NK-92 (cell line): ENCODE results near the gene TSSK6.

Source experiments
- DNase-seq: peaks from one replicate; lab custom pipeline; 2025; ENCODE audit not compliant: unreplicated experiment; lab: John Stamatoyannopoulos, UW

The TSSK6 gene

DNA sequence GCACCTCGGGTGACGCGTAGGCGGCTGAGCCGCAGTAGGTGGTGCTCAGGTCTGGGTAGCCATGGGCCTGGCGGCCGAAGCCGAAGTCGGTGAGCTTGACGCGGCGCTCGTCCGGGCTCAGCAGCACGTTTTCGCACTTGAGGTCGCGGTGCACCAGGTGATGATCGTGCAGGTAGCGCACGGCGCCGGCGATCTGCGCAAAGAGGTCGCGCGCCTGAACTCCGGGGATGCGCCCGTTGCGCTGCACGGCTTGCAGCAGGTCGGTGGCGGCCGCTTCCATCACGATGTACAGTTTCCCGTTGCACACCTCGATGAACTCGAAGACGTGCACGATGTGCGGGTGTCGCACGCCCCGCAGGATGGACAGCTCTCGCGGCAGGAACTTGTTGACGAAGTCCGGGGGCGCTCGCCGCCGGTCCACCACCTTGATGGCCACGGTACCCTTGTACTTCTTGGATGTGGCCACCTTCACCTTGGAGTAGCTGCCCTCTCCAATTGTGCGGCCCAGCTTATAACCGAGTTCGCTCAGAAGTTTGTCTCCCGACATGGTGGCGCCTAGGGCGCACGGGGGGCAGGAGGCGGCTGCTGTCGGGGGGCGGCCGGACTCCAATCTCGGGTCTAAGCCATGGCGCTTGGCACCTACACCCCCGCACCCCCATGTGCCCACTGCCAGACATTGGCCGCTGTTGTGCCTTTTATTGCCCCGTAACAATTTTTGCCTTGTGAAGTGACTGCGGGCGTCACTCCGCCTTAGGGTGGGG, at the start of gene TSSK6:
TSS of gene TSSK6 (minus strand) at position 668 of the 761 bp plus-strand sequence. CDS start at position 547, 121 bp downstream.
- DNase-seq, result no peak

DNA sequence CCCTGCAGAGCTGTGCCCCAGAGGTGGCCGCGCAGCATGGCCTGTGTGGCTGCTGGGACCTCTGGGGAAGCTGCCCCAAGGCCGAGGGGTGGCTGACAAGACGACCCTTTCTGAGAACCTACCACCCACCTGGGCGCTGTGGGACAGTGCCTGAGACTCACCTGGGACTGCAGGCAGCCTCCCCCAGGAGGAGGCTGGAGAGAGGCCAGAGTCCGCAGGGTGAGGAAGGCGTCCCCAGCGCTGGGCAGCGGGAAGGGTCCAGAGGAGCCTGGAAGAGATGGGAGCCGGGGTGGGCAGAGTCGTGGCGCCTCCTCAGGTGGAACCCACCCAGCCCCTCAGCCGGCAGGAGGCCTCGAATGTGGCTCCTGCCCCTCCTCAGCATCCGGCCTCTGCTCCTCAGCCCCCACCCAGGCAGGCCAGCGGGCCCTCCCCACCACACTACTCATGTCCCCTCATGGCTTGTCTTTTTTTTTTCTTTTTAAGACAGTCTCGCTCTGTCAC, 48.0 kb upstream of the TSSK6 start:
- no peak for DNase-seq

DNA sequence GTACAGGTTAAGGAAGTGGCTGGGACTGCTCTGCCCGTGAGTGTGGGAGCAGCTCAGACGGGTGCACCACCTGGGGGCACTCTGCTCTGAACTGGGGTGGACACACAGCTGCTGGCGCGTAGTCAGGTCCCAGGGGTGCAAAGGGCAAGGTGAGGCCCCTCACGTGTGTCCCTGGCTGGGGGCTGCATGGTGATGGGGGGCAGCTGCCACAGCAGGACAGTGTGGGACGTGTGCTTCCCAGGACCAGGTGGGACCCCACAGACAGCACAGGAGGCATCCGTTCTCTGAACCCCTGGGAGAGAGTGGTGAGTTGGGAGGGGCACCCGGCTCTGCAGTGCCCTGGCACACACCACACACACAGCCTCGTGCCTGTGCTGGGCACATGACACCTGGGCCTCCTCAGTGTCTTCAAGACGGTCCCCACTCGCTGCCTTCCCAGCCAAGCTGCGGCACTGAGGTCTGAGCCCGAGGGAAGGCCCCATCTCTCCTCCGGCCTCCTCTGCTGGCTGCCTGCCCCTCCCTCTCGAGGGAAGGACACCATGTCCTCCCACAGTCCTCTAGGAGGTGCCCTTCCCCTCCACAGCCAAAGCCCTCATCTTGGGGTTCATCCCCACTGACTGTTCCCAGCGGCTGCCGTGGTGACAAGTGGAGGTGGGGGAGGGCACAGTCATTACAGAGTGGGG, 47.5 kb upstream of the TSSK6 start:
- no peak for DNase-seq

DNA sequence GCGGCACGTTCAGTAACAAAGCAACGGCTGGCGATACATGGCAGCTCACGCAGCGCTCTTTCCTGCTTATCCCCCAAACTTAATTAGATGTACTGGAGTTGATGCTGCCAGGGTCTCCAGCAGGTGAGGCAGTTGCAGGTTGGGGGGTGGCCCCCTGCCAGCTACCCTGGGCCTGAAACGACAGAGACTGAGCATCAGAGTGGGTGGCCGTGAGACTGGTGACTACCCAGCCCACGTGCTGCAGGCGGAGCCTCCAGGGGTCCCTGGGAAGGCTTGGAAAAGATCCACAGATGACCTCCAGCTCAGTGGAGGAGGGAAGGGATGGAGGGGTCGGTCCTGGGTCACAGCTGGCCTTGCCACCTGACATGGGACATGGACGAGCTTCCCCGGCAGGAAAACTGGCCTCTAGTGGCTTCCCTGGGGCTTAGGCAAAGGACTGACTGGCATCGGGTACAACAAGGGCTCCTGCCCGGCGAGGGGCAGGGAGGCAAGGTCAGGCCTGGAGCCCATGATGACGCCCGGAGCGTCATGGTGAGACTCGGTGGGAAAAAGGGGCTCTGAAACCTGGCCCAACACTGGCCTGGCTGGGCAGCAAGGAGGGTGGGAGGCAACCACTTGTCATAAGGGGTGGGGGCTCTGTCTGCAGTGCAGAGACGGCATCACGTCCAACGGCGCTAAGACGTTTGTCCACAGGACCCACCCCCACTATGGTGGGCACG, 46.8 kb upstream of the TSSK6 start:
- no peak for DNase-seq

DNA sequence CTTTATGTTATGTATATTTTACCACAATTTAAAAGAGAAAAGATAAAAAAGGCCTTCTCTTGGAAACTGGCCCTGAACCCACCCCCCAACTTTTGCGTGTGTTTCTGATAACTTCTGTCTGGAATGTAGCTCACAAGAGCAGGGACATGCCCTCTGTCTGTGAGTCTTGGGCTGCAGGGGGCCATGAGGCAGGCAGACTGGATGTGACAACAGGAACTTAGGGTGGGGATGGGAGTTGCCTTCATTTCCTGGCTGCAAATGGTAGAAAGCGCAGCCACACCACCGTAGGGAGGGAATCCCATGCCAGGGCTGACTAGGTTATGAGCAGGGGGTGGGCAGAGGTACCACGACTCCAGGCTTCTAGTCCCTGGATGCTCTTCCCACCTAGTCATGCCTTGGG, 44.6 kb upstream of the TSSK6 start:
- DNase-seq, result no peak

DNA sequence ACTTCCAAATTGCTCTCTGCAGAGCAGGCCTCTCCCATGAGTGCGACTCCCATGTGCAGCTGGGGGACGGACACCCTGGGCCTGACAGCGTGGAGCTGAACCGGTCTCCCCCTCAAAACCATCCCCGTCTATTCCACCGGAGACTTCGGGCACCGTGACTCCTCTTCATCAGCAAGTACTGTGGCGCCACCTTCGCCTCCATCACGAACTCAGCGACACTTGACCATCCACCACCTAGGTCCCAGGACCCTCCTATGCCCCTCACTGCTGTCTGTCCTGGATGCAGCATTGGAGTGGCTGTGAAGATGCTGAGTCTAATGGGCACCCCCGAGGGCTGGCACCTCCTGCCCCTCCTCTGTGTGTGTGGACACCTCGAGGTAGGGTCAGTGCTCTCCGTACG, 43.3 kb upstream of the TSSK6 start:
- DNase-seq, result no peak

DNA sequence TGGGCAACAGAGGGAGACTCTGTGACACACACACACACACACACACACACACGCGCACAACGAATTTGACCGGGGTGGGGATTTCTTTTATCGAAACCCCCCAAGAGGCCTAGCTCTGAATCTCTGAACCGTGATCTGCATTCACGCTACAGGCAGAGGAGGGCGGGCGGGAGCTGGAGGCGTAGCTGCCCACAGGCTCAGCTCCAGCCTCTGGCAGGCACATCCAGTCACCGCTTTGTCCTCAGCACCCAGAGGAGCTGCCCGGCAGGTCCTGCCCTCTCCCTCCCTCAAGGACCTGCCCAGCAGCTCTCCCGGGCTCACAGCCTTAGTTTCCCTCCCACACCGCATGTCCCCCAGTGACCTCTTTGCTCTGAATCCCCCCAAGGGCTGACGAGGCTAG, 42.7 kb upstream of the TSSK6 start:
- DNase-seq, result no peak

DNA sequence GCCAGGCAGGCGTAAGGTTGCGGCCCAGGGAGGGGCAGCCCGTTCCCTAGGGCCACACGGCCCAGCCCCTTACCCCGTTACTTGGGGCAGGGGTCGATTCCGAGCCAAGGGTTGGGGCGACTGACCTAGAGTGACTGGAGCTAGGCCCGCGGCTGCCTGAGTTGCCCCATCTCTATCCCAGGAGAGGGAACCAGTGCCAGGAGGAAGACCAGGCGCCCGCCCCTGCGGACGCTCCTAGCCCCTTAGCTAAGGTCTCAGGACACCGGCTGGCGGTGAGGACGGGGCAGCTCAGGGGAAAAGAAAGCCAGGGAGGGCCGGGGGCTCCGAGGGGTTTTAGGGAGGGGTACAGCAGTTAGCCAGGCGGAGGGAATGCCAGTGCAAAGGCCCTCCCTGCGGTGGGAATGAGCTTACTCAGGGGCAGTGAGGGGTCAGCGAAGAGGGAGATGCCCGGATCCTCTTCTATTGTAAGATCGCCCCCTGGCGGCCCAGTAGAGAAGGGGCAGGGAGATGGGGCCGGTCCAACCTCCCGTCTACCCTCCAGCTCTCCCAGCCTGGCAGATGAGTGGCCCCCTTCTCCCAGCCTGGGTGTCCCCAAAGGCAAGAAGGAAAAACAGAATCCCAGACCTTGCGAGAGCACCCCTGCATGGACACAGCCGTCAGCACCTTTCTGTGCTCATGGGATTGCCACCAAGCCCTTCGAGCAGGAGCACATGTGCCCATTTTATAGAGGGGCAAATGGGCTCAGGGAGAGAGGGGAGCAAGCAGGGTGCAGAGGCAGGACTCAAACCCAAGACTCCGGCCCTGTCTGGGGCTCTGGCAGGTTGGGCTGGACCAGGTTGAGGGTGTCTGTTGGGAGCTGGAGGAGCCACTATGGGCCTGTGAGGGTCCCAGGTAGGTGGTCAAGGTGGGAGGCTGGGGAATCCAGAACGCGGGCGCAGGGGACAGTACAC, 39.0 kb upstream of the TSSK6 start:
- DNase-seq, result no peak

DNA sequence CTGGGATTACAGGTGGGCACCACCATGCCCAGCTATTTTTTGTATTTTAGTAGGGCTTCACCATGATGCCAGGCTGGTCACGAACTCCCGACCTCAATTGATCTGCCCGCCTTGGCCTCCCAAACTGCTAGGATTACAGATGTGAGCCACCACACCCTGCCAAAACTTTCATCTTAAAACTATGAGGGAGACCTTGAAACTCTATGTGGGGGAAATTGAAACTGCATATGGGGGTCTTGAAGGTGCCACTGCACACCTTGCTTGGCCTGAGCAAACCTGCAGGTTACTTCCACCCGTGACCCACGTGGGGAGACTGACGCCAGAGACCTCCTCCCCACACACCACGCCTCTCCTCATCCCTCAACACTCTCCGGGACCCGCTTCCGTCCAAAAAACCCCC, 38.3 kb upstream of the TSSK6 start:
- no peak for DNase-seq

DNA sequence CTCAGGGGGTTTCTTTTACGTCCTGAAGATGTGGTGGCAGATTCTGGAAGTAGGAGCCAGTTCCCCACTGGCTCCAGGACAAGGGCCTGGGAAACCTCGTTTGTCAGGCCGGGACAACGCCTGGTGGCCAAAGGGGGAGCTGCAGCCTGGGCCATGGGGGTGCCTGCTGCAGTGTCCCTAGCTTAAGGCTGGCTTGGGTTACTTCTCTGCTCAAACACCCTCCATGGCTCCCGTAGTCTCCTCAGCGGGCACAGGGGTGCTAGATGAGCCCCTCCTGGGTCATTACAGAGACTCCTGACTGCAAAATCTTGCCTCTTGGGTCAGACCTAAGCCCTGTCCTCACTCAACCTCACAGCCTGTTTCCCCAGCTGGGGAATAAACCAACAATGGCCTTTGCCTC, 37.5 kb upstream of the TSSK6 start:
- DNase-seq, result no peak

DNA sequence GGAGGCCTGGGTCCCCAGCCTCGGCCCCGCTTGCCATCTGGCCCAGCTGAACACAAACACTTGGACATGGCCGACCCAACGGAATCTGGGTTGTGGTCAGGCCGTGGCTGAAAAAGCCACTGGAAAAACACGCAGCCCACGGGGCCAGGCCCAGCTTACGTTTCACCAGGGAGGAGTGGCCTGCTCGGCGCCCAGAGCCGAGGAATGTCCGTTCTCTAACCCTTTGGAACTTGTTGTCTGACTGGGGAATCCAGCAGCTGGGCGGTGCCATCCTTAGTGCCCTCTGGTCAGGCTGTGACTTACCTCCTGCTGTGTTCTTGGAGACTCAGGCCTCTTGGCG, 36.5 kb upstream of the TSSK6 start:
- DNase-seq, result no peak

DNA sequence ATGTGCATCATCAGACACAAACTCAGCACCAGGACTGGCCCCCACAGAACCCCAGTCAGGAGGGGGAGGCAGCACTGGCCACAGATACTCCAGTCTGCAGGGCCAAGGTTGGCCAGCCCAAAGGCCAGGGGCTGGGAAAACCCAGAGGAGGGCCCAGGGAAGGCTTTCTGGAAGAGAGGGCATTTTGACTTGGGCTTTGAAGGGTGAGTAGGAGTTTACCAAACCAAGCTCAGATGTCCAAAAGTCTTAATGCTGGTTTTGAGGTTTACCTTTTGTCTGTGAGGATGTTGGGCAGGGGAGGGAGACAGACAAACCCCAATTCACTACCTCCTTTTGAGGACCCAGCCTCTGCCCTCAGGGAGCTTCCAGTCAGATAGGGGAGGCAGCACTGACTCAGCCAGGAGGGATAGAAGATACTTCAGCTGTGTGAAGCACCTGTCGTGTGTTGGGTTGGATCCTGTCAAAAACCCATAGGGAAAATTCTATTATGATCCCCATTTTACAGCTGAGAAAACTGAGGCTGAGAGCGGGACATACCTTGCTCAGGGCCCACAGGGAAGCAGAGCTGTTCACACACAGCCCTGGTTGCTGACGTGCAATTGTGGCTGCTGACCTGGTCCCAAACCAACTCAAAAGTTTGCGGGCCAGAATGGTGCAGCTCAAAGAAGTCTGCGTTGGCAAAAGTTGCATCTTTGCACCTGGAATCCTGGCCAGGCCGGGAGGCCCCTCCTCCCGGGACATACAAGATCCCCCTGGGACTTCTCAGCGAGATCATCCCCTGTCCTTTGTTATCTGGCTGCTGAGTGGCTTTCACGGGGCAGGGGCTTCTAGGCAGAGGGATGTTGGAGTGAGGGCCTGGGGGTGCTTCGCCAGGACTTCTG, 35.9 kb upstream of the TSSK6 start:
- DNase-seq, result no peak

DNA sequence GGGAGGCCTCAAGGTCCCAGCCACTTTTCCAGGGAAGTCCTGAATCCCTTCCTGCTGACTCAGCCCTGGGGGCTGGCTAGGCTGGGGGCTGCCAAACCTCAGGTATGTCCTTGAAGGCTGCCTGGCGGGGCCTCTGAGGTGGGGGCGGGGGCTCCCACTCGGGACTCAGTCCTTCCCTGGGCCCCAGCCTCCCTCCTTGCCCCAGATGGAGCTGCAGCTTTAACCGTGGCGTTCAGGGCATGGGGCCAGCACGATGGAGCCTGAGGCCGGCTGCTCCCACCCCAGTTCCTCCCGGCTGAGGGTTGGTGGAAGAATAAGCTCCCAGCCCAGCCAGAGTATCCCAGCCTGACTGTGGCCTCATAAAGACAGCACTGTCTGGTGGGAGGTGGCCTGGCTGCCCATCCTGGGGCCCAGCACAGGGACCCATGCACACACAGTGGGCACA, 35.2 kb upstream of the TSSK6 start:
- DNase-seq, result no peak

DNA sequence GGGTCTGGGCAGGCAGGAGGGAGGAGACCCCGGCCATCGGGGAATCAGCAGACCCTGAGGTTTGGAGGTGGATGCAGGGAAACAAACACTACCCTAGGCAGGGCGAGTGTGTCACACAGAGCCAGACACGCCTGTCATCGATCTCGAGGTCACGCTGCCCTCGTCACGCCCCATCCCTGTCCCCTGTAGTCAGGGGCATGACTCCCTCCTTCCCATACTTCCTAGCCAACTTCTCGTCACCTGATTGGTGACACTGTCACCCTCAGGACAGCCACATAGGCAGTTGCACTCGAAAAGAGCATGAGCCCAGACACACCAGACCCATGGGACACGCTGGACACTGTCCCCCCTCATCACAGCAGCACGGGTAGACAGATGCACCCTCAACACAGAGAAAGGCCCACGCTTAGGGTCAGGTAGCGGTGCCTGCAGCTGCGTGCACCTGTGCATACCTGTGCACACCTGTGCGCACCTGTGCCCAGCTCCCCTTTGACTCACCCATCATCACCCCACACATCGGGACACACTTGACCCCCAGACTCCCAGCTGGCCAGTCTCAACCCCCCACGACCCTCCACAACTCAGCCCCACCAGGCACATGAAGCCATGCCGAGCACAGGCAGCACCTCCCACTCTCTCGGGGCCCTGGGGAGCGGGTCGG, 34.6 kb upstream of the TSSK6 start:
- DNase-seq, result no peak

DNA sequence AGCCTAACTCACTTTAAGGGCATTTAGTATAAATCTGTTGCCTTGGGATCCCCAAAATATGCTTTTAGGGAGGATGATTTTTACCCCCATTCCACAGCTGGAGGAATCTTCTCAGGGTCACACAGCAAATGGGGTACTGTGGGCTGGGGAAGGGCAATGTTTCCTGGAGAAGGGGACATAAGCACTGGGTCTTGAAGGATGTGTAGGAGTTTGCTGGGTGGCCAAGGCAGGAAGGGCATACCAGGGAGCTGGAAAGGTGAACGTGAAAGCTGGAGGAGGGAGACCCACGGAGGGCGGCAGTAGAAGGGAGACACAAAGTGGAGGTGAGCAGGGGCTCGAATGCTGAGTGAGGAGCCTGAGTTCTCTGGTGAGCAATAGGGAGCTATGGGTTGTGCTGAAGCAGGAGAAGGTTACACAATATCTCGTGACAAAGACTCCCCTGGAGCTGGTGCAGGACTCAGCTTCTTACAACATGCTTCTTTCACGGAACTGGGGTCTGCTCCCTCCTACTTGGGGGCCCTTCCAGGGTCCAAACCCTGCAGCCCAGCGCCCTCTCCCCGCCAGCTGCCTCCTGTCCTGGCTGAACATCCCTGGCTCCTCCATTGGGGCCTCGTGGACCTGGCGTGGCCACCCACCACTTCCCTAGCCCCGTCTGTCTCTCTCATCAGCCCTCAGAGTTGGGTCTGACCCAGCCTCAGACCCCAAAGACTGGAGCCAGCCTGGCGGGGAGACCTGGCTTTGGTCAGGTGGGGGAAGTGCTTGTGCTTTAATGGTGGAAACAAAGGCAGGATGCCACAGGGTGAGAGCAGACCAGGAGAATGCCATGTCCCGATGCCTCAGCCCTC, 33.8 kb upstream of the TSSK6 start:
- DNase-seq, result no peak

DNA sequence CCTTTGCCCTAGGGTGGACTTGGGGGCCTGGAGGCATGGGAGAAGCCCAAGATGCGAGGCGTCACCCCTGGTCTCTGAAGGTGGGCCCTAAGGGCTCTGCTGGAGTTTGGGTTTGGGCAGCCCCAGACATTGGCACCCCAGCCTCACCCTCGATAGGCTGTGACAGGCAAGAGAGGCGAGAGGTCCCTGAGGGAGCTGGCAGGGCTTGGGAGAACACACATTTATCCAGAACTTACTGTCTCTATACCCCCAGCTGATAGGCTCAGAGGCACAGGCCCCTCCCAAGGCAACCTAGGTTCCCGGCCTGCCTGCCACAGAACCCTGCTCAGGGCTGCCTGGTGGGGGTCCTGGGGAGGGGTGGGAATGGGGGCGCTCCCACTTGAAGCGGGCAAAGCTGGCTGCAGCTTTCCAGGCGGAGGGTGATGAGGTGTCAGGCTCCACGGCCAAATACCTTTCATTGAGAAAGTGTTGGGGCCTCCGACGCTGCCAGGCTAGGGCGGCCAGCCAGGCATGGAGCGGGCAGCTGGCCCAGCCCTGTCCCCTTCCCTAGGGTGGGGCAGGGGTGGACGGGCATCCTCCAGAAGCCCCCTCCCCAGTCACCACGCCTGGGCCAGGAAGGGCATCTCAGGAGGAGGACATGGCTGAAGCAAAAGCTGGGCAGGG, 32.5 kb upstream of the TSSK6 start:
- DNase-seq, result no peak

DNA sequence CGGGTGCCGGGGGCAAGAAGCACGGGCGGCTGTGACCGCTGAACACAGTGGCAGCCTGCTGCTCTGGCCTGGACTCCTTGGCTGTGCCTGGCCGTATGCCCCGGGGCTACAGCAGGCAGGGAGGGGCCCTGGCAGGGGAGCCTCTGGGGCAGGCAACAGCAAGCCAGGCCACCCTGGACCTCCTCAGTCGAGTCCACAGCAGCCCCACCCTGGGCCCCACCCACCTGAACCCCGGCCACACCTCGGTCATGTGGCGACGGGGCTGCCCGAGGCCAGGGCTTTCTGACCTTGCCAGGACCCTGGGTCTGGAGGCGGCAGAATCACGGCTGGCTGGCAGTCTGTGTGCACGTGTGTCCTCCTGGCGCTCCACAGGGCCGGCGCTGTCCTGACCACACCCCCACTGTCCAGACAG, 31.4 kb upstream of the TSSK6 start:
- DNase-seq, result no peak

DNA sequence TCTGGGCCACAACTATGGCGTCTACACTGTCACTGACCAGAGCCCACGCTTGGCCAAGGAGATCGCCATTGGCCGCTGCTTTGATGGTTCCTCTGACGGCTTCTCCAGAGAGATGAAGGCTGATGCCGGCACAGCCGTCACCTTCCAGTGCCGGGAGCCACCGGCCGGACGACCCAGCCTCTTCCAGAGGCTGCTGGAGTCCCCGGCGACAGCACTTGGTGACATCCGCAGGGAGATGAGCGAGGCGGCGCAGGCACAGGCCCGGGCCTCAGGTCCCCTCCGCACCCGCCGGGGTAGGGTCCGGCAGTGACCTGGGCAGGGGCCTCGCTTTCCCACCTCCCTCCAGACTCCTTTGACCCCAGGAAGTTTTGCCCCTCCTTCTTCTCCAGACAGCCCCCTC, 30.4 kb upstream of the TSSK6 start:
- DNase-seq, result no peak
